ENCODE measurements around the gene PATJ. TPM values are rescaled to one million over a fixed set of nuclear protein-coding genes. Genes with fewer than 3 reads are reported as not detected.
"Not testable (repeated sequence)": the region's sequence is repeated elsewhere in the genome, so short reads cannot be mapped to it uniquely, and the experiment has no call there.

The PATJ gene
- total RNA-seq, 1 donor from 2014 or later = 121 TPM

DNA sequence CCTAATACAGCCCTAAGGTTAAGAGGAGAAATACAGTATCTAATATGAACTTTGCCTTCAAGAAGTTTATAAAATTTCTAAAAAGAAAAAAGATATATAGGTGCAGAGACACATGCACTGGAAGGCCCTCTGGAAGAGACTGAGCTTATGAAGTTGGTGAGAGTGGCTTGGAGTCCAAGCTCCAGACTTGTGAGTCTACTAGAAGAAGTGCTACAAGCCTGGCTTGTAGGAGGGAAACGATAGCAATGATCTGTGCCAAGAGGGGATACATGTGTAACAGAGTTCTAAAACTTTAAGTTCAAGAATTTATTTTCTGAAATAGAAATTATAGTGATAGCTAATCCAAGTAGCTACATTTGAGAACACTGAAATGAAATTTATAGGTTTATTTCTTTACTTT is 213.0 kb downstream of the PATJ start:
- intact Hi-C loops (cut with DNase I) = no loop called here
- no peak for ATAC-seq
- DNase-seq (ENCODE audit: missing footprints) = no peak

DNA sequence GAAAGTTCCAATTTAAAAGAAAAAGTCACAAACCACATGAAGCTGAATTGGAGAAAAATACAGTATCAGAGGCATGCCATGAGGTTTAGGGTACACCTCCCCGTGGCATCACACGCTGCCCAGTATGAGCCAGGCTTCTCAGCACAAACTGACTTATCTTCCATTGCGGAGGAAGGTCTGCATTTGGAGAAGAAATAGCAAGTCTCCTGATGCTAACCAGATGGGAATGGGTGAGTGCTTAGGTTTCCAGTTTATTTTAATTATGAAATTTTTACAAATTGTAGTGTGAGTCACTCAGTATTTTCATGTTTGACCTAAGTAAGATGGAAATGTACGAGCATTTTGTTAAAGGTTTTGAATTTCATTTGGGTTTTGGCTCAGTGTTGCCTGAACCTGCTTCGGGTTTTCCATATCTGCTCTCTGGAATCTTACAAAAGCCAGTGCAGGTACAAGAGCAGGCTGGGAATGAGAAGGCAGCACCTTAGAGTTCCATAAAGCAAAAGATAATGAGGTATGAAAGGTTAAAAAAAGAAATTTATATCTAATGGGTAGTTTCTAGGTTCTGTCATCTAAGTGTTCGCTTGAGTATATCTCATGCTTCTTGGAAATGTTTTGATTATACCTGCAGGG is 213.9 kb downstream of the PATJ start:
- ATAC-seq (no peak), DNase-seq (ENCODE audit: missing footprints) (no peak)
- intact Hi-C loops (cut with DNase I) = no loop called here

DNA sequence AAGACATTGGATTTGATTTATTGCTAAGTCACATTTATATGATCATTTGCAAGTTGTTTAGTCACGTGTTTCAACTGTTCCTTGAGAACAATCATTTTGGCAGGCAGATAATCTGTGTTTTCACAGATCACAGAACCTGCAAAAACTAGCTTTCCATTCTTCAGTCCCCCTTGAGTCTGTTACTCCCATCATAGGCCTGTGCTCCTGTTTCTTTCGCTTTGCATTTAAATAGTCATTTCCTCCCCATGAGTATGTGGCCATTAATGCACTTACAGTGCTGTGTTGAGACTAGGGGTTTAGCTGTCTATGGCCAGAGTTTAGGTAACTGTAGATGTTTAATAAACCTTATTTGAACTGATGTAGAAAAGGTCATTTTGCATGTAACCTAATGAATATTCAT is 214.5 kb downstream of the PATJ start:
- no peak for ATAC-seq
- DNase-seq (ENCODE audit: missing footprints) = no peak
- intact Hi-C loops (cut with DNase I) = no loop called here

DNA sequence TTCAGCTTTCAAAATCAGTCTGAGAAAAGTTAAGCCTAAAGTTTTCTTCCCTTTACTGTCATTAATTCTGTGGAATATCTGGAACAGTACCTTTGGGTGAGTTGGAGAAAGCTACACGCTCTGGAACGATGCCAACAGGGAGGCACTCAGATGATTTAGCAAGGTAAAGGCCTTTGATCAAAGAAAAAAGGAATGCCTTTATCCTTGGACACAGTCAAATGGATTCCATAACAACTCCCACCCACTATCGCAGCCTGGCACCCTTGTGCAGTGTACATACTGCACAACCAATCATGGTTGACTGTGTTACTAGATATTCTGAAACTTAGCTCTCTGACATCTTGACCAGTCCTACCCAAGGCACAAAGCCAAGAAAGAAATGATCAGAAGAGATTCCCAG is 218.7 kb downstream of the PATJ start:
- intact Hi-C loops (cut with DNase I) = no loop called here
- DNase-seq (ENCODE audit: missing footprints) = no peak
- ATAC-seq = no peak

DNA sequence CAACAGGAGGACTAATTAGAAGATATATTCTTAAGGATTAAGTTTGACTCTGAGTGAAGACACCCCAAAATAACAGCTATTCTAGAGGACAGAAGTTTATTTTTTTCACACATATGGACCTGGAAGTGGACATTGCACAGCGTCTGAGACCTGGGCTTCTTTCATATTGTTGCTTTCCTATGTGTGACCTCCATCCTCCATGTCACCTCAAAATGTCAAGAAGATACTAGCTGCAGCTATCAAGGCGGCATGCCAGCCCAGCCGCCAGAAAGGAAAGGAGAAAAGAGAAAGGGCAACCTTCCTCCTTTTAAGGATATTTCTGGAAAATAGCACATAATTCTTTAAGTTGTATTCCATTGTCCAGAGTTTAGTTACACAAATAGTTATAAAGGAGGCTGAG is 220.4 kb downstream of the PATJ start:
- intact Hi-C loops (cut with DNase I) = no loop called here
- no peak for ATAC-seq
- no peak for DNase-seq (ENCODE audit: missing footprints)

DNA sequence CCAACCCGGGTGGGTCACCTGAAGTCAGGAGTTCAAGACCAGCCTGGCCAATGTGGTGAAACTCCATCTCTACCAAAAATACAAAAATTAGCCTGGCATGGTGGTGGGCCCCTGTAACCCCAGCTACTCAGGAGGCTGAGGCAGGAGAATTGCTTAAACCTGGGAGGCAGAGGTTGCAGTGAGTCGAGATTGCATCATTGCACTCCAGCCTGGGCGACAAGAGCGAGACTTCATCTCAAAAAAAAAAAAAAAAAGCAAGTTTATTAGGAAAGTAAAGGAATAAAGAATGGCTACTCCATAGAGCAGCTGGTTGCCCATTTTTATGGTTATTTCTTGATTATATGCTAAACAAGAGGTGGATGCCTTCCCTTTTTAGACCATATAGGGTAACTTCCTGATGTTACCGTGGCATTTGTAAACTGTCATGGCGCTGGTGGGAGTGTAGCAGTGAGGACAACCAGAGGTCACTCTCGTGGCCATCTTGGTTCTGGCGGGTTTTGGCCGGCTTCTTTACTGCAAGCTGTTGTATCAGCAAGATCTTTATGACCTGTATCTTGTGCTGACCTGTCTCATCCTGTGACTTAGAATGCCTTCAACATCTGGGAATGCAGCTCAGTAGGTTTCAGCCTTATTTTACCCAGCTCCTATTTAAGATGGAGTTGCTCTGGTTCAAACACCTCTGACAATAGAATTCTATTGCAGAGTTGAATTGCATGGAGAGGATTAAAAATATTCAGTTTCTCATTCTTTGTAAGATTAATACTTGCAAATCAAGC is 224.4 kb downstream of the PATJ start:
- ATAC-seq; DNase-seq (ENCODE audit: missing footprints); intact Hi-C loops (cut with DNase I): not testable (repeated sequence)

DNA sequence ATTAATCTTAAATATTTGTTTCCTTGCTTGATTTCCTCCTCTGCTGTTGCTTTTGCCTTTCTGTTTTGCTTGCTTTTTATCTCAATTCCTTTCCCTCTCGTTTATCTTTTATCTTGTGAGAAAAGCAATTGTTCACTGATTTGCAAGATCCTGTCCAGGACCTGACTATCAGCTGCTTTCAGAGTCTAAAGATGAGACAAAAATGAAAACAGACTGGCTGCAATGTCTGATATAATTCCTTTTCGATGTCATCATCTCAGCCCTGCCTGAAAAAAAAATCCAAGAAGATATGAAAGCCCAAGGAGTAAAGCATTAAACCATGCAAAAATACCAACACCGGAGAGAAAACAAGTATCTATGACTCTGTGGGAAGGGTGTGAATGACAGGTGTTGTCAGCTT is 225.5 kb downstream of the PATJ start:
- no peak for ATAC-seq

DNA sequence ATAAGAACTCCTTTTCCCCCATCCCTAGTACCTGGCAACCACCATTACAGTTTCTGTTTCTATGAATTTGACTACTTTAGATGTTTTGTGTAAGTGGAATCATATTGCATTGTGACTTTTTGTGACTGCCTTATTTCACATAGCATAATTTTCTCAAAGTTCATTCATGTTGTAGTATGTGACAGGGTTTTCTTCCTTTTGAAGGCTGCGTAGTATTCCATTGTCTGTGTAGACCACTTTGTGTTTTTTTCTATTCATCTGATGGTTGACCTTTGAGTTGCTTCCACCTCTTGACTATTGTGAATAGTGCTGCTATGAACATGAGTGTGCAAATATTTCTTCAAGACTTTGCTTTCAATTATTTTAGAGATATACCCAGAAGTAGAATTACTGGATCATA is 226.6 kb downstream of the PATJ start:
- ATAC-seq (no peak), DNase-seq (ENCODE audit: missing footprints) (no peak)
- intact Hi-C loops (cut with DNase I) = no loop called here

More for the DNA sequence above, 225.5 kb downstream of the PATJ start:
- intact Hi-C loops (cut with DNase I) = no loop called here
- no peak for DNase-seq (ENCODE audit: missing footprints)

DNA sequence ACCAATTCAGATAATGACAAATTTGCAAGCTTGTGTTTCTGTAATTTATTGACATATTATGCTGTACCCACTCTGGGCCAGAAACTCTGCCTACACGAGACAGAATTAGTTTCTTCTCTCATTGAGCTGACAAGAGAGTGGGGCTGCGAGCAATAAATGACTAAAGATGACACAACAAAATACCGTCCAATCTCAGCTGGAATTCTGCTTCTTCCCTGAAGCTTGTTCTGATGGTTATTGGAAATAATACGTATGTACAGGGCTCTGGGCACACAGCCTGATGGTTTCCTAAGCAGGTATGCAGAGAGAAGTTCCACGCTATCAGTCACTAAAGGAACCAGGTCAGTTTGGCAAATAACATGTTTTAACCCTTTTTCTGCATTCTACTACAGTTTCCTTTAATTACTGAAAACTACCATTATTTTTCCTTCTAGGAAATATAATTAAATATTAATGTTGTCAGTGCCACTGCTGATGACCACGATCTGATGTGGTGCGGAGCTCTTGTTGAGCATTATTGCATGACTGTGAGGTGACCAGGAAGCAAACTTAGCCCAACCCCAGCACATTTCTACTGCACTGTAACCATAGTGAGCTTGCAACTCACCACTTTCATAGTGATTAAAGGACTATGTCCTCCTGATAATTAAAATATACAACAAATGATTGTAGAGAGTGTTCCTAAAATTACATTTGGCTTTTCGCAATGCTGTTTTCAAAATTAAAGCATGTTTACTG is 231.0 kb downstream of the PATJ start:
- ATAC-seq (peak; percentile 56), DNase-seq (ENCODE audit: missing footprints) (no peak)
- intact Hi-C loops (cut with DNase I) = loop anchor here (5.0 kb wide), 1 partner anchor 94 kb away; no protein-coding TSS in a partner anchor

DNA sequence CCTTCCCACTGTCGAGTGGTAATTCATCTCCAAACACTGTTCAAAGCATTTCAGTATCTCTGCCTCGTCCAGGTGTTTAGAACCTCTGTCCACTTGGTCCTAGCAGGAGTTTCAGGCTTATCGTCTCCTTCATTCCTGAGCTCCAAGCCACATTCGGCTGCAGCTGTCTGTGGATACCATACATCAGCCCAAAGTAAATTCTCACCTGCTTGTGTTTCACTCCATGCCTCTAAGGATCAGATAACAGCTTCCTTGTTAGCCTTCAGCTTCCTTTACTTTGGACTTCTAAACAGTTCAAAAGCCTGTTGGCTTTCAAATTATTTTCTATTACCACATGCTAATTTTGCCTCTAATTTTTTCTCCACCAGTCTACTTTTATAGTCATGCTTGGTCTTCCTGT is 233.4 kb downstream of the PATJ start:
- intact Hi-C loops (cut with DNase I) = no loop called here

DNA sequence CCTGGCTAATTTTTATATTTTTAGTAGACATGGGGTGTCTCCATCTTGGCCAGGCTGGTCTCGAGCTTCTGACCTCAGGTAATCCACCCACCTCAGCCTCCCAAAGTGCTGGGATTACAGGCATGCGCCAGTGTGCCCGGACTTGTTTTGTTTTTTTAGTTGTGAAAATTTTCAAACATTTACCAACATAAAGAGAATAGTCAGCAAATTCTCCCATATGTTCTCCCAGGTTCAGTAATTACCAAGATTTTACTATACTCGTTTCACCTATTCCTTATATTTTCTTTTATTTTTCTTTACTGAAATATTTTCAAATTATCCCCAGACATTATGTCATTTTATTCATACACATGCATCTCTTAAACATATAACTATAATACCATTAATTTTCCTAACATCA is 234.3 kb downstream of the PATJ start:
- no peak for ATAC-seq
- no peak for DNase-seq (ENCODE audit: missing footprints)
- intact Hi-C loops (cut with DNase I) = no loop called here

More for the DNA sequence above, 233.4 kb downstream of the PATJ start:
- DNase-seq (ENCODE audit: missing footprints) = no peak
- ATAC-seq = no peak

DNA sequence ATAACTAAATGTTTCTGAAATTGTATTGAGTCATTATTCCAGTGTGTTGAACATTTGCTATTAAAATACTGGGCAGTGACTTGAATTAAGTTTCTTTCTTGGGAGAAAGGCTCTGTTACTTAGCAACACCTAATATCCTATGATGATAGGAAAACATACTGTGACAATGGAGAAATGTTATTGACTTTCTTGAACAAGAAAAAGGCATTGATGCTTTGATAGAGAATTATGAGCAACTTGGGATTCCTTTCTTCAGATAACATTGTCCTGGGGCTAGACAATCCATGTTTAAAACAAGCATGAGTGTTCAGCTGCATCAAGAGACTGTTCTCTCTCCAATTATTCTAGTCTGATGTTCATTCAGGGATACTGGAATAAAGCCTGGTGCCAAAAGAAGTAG is 236.5 kb downstream of the PATJ start:
- intact Hi-C loops (cut with DNase I) = no loop called here

DNA sequence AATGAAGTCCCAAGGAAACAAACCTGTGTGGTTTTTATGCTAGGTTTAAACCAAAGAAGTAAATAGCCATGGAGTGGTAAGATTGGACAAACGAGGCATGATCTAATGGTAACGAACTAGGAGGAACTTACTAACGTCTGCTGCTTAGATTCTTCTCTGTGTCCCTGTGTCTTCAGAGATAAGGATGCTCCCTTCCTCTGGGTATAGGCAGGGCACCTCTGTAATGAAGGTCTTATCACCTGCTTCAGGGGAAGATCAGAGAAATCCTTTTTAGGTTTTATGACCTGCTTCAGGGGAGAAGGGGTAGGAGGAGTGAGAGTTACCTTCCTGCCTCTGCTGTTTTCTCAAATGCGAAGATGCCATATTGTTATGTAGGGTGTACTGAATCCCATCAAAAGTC is 237.4 kb downstream of the PATJ start:
- intact Hi-C loops (cut with DNase I) = no loop called here
- no peak for ATAC-seq

More for the DNA sequence above, 236.5 kb downstream of the PATJ start:
- DNase-seq (ENCODE audit: missing footprints) (no peak), ATAC-seq (no peak)

DNA sequence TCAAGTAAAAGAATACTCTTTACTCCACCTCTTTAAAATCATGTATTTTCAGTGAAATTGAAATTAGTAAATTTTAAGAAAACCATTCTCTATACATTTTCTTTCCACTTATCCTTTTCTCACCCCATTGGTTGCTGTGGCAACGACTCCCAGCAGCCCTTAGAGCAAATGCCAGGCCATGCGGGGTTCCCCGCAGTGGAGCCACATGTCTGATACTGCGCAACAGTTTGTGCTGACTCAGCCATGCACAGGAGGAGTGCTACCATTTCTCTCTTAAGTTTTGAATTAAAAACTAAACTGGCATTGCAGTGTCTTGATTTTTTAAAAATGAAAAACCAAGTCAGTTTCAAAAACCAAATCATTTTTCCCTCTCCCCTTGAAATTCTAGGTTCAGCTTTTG is 238.3 kb downstream of the PATJ start:
- intact Hi-C loops (cut with DNase I) = no loop called here
- ATAC-seq = no peak
- DNase-seq (ENCODE audit: missing footprints) = no peak

More for the DNA sequence above, 237.4 kb downstream of the PATJ start:
- DNase-seq (ENCODE audit: missing footprints) = no peak

DNA sequence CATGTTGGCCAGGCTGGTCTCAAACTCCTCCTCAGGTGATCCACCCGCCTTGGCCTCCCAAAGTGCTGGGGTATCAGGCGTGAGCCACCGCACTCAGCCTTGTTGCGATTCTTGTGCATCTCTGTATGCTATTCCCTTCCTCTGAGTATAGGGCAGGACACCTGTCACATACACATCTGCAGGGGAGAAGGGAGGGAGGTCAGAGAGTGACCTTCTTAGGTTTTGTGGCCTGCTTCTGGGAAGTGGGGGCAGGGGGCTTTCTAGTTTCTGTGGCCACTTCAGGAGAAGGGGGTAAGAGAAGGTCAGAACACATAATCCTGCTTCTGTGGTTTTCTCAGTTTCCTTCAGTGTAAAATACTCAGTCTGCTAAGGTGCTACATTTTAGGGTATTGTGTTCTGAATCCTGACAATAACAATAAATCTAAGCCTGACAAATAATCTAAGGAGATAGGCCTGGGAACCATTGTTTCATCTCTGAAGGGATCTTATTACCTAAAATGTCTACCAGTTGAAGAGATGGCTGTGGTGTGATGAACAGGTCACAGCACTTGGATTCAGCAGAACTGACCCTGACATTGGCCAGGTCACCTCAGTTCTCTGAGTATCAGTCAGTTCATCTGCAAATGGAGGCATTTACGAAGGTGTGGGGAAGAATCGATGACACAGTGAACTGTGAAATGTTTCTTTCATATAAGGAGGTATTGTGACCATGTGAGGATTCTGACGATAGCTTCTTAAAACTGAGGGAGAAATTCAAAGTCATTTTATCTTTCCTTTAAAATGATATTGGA is 239.8 kb downstream of the PATJ start:
- no peak for ATAC-seq

DNA sequence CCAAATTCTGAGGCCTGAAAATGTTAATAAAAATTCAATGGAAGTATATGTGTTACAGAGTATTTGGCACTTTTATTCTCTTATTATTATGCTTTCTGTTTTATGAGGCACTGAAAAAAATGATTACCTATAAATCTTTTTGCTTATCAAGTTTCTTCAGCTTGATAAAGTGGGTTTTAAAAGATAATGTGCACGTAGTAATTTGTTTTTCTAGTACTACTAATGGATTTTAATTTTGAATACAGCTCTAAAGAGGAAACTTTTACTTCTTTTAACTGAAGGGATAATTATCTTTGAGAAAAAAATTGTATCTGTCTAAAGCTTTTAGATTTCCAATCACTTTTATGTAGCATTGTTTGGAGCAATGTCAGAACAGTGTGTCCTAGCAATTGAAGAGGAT is 241.0 kb downstream of the PATJ start:
- DNase-seq (ENCODE audit: missing footprints) = no peak
- intact Hi-C loops (cut with DNase I) = no loop called here
- ATAC-seq = no peak

More for the DNA sequence above, 239.8 kb downstream of the PATJ start:
- DNase-seq (ENCODE audit: missing footprints) = no peak
- intact Hi-C loops (cut with DNase I) = no loop called here

DNA sequence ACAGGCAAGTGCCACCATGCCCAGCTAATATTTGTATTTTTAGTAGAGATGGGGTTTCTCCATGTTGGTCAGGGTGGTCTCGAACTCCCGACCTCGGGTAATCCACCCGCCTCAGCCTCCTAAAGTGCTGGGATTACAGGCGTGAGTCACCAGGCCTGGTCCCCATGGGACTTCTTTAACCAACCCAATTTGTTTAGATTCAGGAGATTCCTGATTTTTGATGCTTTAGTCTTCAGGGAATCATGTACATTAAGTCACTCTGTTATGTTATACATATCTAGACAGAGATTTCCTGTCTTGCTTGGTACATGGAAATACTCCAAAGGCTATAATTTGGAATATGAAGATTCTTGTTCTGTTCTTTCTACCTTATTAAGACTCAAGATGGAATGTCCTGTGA is 250.0 kb downstream of the PATJ start:
- DNase-seq (ENCODE audit: missing footprints) (no peak), ATAC-seq (no peak)
- intact Hi-C loops (cut with DNase I) = no loop called here

DNA sequence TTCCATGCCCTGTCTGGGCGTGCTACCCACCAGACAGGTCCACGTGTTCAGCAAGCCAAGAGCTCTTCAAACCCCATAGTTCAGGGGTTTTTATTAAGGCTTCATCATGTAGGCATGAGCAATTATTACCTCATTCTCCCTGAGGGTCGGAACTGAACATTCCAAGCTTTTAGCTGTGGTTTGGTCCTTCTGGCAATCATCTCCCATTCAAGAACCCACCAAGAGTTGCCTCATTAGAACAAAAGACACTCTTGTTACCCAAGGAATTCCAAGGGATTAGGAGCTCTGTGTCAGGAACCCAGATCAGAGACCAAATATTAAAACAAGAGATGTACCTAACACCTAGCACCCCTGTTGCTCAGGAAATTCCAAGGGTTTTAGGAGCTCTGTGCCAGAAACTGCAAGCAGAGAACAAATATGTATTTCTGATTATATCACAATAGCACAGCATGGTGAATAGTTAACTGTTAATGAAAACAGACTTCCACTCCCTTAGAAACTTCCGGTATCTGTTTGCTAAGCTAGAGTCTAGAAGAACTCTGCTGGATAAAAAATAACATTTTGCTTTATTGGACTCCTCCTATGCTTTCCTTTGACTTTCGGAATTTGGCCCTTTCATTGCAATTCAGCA is 251.2 kb downstream of the PATJ start:
- intact Hi-C loops (cut with DNase I) = no loop called here
- ATAC-seq (no peak), DNase-seq (ENCODE audit: missing footprints) (no peak)

DNA sequence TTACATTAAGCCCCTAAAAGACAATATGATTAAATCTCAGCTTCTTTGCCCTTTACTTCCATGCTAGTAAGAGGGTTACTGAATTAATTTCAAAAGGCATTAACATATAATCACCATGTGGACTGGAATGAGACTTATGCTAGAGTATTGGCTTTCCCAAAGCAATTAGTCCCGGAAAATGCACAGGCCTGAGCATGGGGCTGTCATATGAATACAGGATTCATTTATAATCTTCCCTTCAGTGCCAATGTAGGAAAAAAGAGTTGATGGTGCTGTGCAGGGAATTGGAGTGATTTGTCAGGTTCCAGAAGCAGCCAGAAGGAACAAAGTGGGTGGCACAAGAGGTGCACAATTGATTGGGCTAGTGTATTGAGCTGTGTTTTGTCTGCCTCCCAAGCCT is 253.4 kb downstream of the PATJ start:
- DNase-seq (ENCODE audit: missing footprints) (no peak), ATAC-seq (no peak)
- intact Hi-C loops (cut with DNase I) = no loop called here

Data from Right ventricle myocardium inferior (tissue), 1 donor.